NT2/D1 (cell line): ENCODE results near the gene TEP1.

Experiments
- SUZ12 ChIP-seq: IDR thresholded peaks from 2 replicates; pipeline ENCODE4 v1.6.1; 2011; ENCODE audit not compliant: insufficient read length, insufficient read depth; ENCODE audit errors: extremely low read depth
- YY1 ChIP-seq: IDR thresholded peaks from 2 replicates; pipeline ENCODE4 v1.6.1; 2011; ENCODE audit not compliant: insufficient read length, insufficient read depth

DNA sequence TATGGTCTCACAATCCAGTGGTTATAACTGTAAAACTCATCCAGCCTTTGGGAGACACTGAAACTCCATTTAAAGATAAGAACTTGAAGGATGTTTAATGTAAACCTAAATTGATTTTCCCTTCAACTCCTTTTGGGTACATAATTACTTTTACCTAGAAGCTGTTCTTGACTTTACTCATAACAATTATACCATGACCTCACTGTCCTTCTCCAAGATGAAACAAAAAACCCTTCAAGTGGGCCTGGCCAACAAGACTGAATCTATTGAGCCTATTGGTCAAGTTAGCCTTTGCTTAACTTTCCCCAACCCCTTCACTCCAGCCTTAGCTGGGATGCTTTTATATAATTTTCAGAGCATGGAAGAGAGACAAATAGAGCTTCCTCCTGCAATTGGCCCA is 47.4 kb downstream of the TEP1 start:
- TF ChIP-seq YY1 (no peak), SUZ12 (no peak)
